PFSK-1 (cell line): ENCODE measurements around the gene PBX3.

ENCODE experiments used
- FOXP2 ChIP-seq: optimal IDR thresholded peaks from 2 replicates; pipeline ENCODE3; 2011; ENCODE audit warnings: borderline replicate concordance, control low read depth, inconsistent platforms; ENCODE audit not compliant: insufficient read depth; ENCODE audit errors: extremely low read length, extremely low read depth
- POLR2AphosphoS5 ChIP-seq: IDR thresholded peaks from 2 replicates; pipeline ENCODE4 v1.6.1; 2012; ENCODE audit warnings: low read depth, mild to moderate bottlenecking, control low read depth, low read length, moderate library complexity
- REST ChIP-seq, 2 experiments: IDR thresholded peaks; 2 replicates each; pipeline versions ENCODE4 v1.6.1 to v1.8.0; 2011 to 2012; ENCODE audit warnings: low read depth in 2 of 2, low read length in 2 of 2, control low read depth in 1 of 2, inconsistent platforms in 1 of 2, mild to moderate bottlenecking in 1 of 2, moderate library complexity in 1 of 2; ENCODE audit not compliant: insufficient read depth in 1 of 2
- SIN3A ChIP-seq: IDR thresholded peaks from 2 replicates; pipeline ENCODE4 v1.6.1; 2012; ENCODE audit warnings: mild to moderate bottlenecking, low read length, moderate library complexity, borderline replicate concordance; ENCODE audit not compliant: insufficient read depth
- TAF1 ChIP-seq: IDR thresholded peaks from 2 replicates; pipeline ENCODE4 v1.6.1; 2012; ENCODE audit warnings: low read length, control low read depth, borderline replicate concordance; ENCODE audit not compliant: insufficient read depth

- TF ChIP-seq POLR2AphosphoS5 = no peak
- no peak for TF ChIP-seq REST (IDR thresholded peaks at IDR 0.05; ENCODE audit: insufficient read depth in 1 of 2, low read depth in 2 of 2, low read length in 2 of 2)
- TF ChIP-seq FOXP2 = no peak
- peak; percentile 69; the same call in 1 of the 2 replicates for TF ChIP-seq SIN3A
- no peak for TF ChIP-seq TAF1
Observed at GRCh38 chr9:125841444-125841843, 94.3 kb downstream of the PBX3 start.
